H9 (cell line): ENCODE measurements around the gene CDH8. TPM values are rescaled to one million over a fixed set of nuclear protein-coding genes. Genes with fewer than 3 reads are reported as not detected.

Experiments used
- DNase-seq: peaks from one replicate; pipeline ENCODE4 v3.0.0-alpha.2; 2017
- H2AFZ ChIP-seq: one replicate; pipeline ENCODE4 v1.6.1; 2013; ENCODE audit warnings: mild to moderate bottlenecking, low read length, control low read depth, moderate library complexity
- H2AK5ac ChIP-seq: 2 replicates; pipeline ENCODE4 v1.6.1; 2013; ENCODE audit warnings: low read length, control low read depth, mixed read lengths; ENCODE audit not compliant: insufficient read length
- H2BK120ac ChIP-seq: one replicate; pipeline ENCODE4 v1.6.1; 2013; ENCODE audit warnings: low read depth, mild to moderate bottlenecking, low read length, control low read depth, inconsistent platforms; ENCODE audit not compliant: poor library complexity, severe bottlenecking
- H2BK12ac ChIP-seq: 2 replicates; pipeline ENCODE4 v1.6.1; 2013; ENCODE audit warnings: low read length, control low read depth, mixed read lengths, low read depth; ENCODE audit not compliant: insufficient read length
- H2BK15ac ChIP-seq: 2 replicates; pipeline ENCODE4 v1.6.1; 2013; ENCODE audit warnings: low read depth, low read length, control low read depth
- H2BK20ac ChIP-seq: one replicate; pipeline ENCODE4 v1.6.1; 2013; ENCODE audit warnings: low read depth, mild to moderate bottlenecking, low read length, control low read depth, inconsistent platforms; ENCODE audit not compliant: poor library complexity, severe bottlenecking
- H2BK5ac ChIP-seq: 2 replicates; pipeline ENCODE4 v1.6.1; 2013; ENCODE audit warnings: low read length, control low read depth, mixed read lengths; ENCODE audit not compliant: insufficient read length
- H3K14ac ChIP-seq: 2 replicates; pipeline ENCODE4 v1.6.1; 2013; ENCODE audit warnings: low read length, control low read depth; ENCODE audit not compliant: insufficient read depth
- H3K18ac ChIP-seq: 2 replicates; pipeline ENCODE4 v1.6.1; 2013; ENCODE audit warnings: low read depth, mild to moderate bottlenecking, mixed read lengths, low read length, control low read depth; ENCODE audit not compliant: insufficient read length
- H3K23ac ChIP-seq: 2 replicates; pipeline ENCODE4 v1.6.1; 2013; ENCODE audit warnings: low read length, control low read depth, mixed read lengths, low read depth; ENCODE audit not compliant: insufficient read length
- H3K23me2 ChIP-seq: 2 replicates; pipeline ENCODE4 v1.6.1; 2013; ENCODE audit warnings: low read depth, mild to moderate bottlenecking, mixed read lengths, low read length, control low read depth; ENCODE audit not compliant: insufficient read length, poor library complexity, severe bottlenecking
- H3K27ac ChIP-seq: 2 replicates; pipeline ENCODE4 v1.5.1; 2013; ENCODE audit warnings: low read length, control low read depth, mixed read lengths, low read depth; ENCODE audit not compliant: insufficient read length
- H3K27me3 ChIP-seq: 2 replicates; pipeline ENCODE4 v1.6.1; 2013; ENCODE audit warnings: low read length, control low read depth, inconsistent platforms; ENCODE audit not compliant: insufficient read depth
- H3K4ac ChIP-seq: 2 replicates; pipeline ENCODE4 v1.6.1; 2013; ENCODE audit warnings: low read depth, mild to moderate bottlenecking, control low read depth, inconsistent platforms, low read length, moderate library complexity
- H3K4me1 ChIP-seq: 2 replicates; pipeline ENCODE4 v1.6.1; 2013; ENCODE audit warnings: low read length, control low read depth, inconsistent platforms; ENCODE audit not compliant: insufficient read depth
- H3K4me2 ChIP-seq: 2 replicates; pipeline ENCODE4 v1.6.1; 2013; ENCODE audit warnings: low read length, control low read depth, mixed read lengths; ENCODE audit not compliant: insufficient read length, insufficient read depth
- H3K56ac ChIP-seq: 2 replicates; pipeline ENCODE4 v1.6.1; 2013; ENCODE audit warnings: low read depth, mild to moderate bottlenecking, mixed read lengths, low read length, control low read depth; ENCODE audit not compliant: insufficient read length
- H3K79me1 ChIP-seq: 2 replicates; pipeline ENCODE4 v1.6.1; 2013; ENCODE audit warnings: low read depth, mild to moderate bottlenecking, moderate library complexity, low read length, control low read depth, inconsistent platforms; ENCODE audit not compliant: insufficient read depth, poor library complexity, severe bottlenecking
- H3K79me2 ChIP-seq: 2 replicates; pipeline ENCODE4 v1.6.1; 2013; ENCODE audit warnings: low read length, control low read depth, inconsistent platforms; ENCODE audit not compliant: insufficient read depth
- H3K9ac ChIP-seq: 2 replicates; pipeline ENCODE4 v1.6.1; 2013; ENCODE audit warnings: low read length, control low read depth, mixed read lengths; ENCODE audit not compliant: insufficient read length; ENCODE audit errors: extremely low read depth
- H3K9me3 ChIP-seq: one replicate; pipeline ENCODE4 v1.6.1; 2013; ENCODE audit warnings: low read depth, low read length, inconsistent platforms; ENCODE audit not compliant: control insufficient read depth
- H3T11ph ChIP-seq: one replicate; pipeline ENCODE4 v1.6.1; 2013; ENCODE audit warnings: mild to moderate bottlenecking, low read length, control low read depth, inconsistent platforms
- H4K20me1 ChIP-seq: one replicate; pipeline ENCODE4 v1.6.1; 2013; ENCODE audit not compliant: control insufficient read depth, insufficient read length, insufficient read depth
- H4K5ac ChIP-seq: 2 replicates; pipeline ENCODE4 v1.6.1; 2013; ENCODE audit warnings: low read depth, mild to moderate bottlenecking, mixed read lengths, low read length, control low read depth; ENCODE audit not compliant: insufficient read length
- H4K8ac ChIP-seq: replicated peaks from 2 replicates; pipeline ENCODE4 v1.6.1; 2013; ENCODE audit warnings: low read length, control low read depth, mixed read lengths, low read depth; ENCODE audit not compliant: insufficient read length
- H4K91ac ChIP-seq: 2 replicates; pipeline ENCODE4 v1.6.1; 2013; ENCODE audit warnings: low read depth, mild to moderate bottlenecking, moderate library complexity, mixed read lengths, low read length, control low read depth; ENCODE audit not compliant: insufficient read length
- H3K27ac Mint-ChIP-seq, 3 experiments: 2 replicates in 2 of 3; 3 replicates in 1 of 3; pipeline ENCODE4 v1.8.0; 2020 to 2021; ENCODE audit warnings: mixed read lengths in 3 of 3, mild to moderate bottlenecking in 1 of 3, moderate library complexity in 1 of 3
- H3K27me3 Mint-ChIP-seq: 2 replicates; pipeline ENCODE4 v1.8.0; 2021; ENCODE audit warnings: low read depth, mild to moderate bottlenecking, moderate library complexity, mixed read lengths
- H3K36me3 Mint-ChIP-seq, 3 experiments: 2 replicates in 2 of 3; 3 replicates in 1 of 3; pipeline ENCODE4 v1.8.0; 2020 to 2021; ENCODE audit warnings: low read depth in 3 of 3, mixed read lengths in 3 of 3; ENCODE audit not compliant: insufficient read depth in 1 of 3
- H3K4me1 Mint-ChIP-seq, 2 experiments: 2 replicates each; pipeline ENCODE4 v1.8.0; 2020; ENCODE audit warnings: mixed read lengths in 2 of 2
- H3K4me3 Mint-ChIP-seq, 2 experiments: 2 replicates in 1 of 2; 3 replicates in 1 of 2; pipeline ENCODE4 v1.8.0; 2020 to 2021; ENCODE audit warnings: mild to moderate bottlenecking in 2 of 2, mixed read lengths in 2 of 2, moderate library complexity in 1 of 2
- H3K9me3 Mint-ChIP-seq, 2 experiments: 2 replicates in 1 of 2; 3 replicates in 1 of 2; pipeline ENCODE4 v1.8.0; 2020; ENCODE audit warnings: mild to moderate bottlenecking in 2 of 2, mixed read lengths in 2 of 2, moderate library complexity in 1 of 2
- CTCF ChIP-seq: fragments of 200-600 bp; sonication (generic); conservative IDR thresholded peaks from 3 replicates; pipeline ENCODE4 v1.8.0; 2021; ENCODE audit warnings: antibody characterized with exemption, mild to moderate bottlenecking
- WGBS: extraction: QIAGEN DNeasy Blood & Tissue Kit; methylation state at CpG from one replicate; pipeline ENCODE4 v1.1.7; 2013; ENCODE audit warnings: missing lambda C conversion rate, low lambda C conversion rate, mixed read lengths; ENCODE audit not compliant: insufficient read length; ENCODE audit errors: extremely low coverage; 5-methylcytosine and 5-hydroxymethylcytosine counted together
- total RNA-seq: library from RNA; stranded (reverse); gene quantifications from 2 replicates; pipeline ENCODE4 v1.2.1, GENCODE V29; 2021

The CDH8 gene
- total RNA-seq, 1 experiment from 2014 or later = 12.0 TPM

DNA sequence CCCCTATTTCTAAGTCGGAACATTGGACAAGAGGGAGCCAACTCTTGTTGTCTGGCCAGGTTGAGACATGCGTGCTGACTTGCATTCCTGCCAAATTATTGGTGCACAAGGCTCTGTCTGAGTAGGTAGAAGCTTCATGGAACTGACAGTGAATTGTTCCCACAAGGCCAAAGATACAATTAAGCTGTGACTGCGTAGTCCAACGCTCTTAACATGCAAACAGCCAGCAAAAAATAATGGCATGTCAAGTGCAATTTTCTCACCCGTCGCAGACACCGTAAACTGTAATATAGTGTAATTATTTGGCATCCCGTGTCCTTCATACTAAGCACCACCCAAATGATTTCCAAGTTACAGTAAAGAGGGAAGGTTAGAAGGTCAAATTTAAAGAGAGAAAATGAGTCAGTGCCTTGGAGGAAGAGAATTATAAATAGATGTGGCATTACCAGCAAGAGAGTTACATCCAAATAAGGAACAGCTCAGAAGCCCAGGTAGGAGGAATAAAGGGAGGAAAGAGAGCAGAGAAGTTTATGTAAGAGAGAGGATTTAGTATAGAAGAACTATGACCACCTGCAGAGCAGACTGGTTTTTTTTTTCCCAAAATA, 21.8 kb downstream of the CDH8 start:
- no peak overlapping the region for H2AK5ac ChIP-seq
- no peak overlapping the region for H4K91ac ChIP-seq
- no peak overlapping the region for H2BK15ac ChIP-seq
- no peak overlapping the region for H3K9ac ChIP-seq
- H3K27me3 ChIP-seq = no peaks in the 10 kb centered on the region
- no peak for TF ChIP-seq CTCF
- H3K9me3 Mint-ChIP-seq = no peaks in the 10 kb centered on the region
- H3K4me3 Mint-ChIP-seq = no peak overlapping the region
- H2BK5ac ChIP-seq = no peak overlapping the region
- no peak overlapping the region for H2BK20ac ChIP-seq
- no peak for DNase-seq
- no peaks in the 10 kb centered on the region for H3K79me1 ChIP-seq
- no peak overlapping the region for H3K56ac ChIP-seq
- H3K9me3 ChIP-seq = no peaks in the 10 kb centered on the region
- H3K36me3 Mint-ChIP-seq = no peaks in the 10 kb centered on the region
- H3K27ac ChIP-seq = no peak overlapping the region
- no peaks in the 10 kb centered on the region for H4K20me1 ChIP-seq
- no peak overlapping the region for H2BK12ac ChIP-seq
- H3K27me3 Mint-ChIP-seq = no peaks in the 10 kb centered on the region
- peaks cover 33 to 37% of the 10 kb centered on the region in 2 experiments for H3K4me1 Mint-ChIP-seq
- H3K23me2 ChIP-seq = no peaks in the 10 kb centered on the region
- no peak overlapping the region for H2AFZ ChIP-seq
- H2BK120ac ChIP-seq = no peak overlapping the region
- H3K27ac Mint-ChIP-seq = peak overlapping the region in 1 of 3 experiments; percentile 65; a peak in 1 of 7 replicates
- H4K8ac ChIP-seq = no peak overlapping the region
- no peak overlapping the region for H4K5ac ChIP-seq
- H3K14ac ChIP-seq = no peak overlapping the region
- H3K4me1 ChIP-seq = no peaks in the 10 kb centered on the region
- WGBS = no CpG with 5 or more reads among the region's 8 CpGs
- H3T11ph ChIP-seq = no peak overlapping the region
- peaks cover 1% of the 10 kb centered on the region; the same call in 1 of the 2 replicates for H3K79me2 ChIP-seq
- H3K18ac ChIP-seq = no peak overlapping the region
- peak overlapping the region; percentile 36 for H3K23ac ChIP-seq
- H3K4ac ChIP-seq = no peak overlapping the region
- no peak overlapping the region for H3K4me2 ChIP-seq
